Activated B cell treated with CpG ODN at 0.5 μM for 24 hours (primary cell): Measurements from ENCODE around the gene PTPN4. TPM values are rescaled to one million over a fixed set of nuclear protein-coding genes. Genes with fewer than 3 reads are reported as not detected.

Source experiments
- ATAC-seq: fragments of 200-7000 bp; cut with Tn5 transposase; one replicate; pipeline ENCODE4 v1.10.0; 2021; ENCODE audit warnings: low read depth, mild to moderate bottlenecking, moderate library complexity
- CTCF ChIA-PET: fragments of 350-600 bp; sonication (Branson Sonifier 250); formaldehyde crosslinking; loops from one replicate; lab custom pipeline; 2021; ENCODE audit warnings: antibody characterized with exemption; lab: Charles Lee
- POLR2A ChIA-PET: fragments of 350-600 bp; sonication (Branson Sonifier 250); formaldehyde crosslinking; loops from one replicate; lab custom pipeline; 2021; ENCODE audit warnings: antibody characterized with exemption; lab: Charles Lee
- DNase-seq: peaks from one replicate; pipeline ENCODE4 v3.0.0; 2022
- H3K27ac Mint-ChIP-seq: one replicate; pipeline ENCODE4 v1.8.0; 2020; ENCODE audit warnings: mixed read lengths
- H3K27me3 Mint-ChIP-seq: one replicate; pipeline ENCODE4 v1.8.0; 2021; ENCODE audit warnings: mixed read lengths
- H3K36me3 Mint-ChIP-seq: one replicate; pipeline ENCODE4 v1.8.0; 2021; ENCODE audit warnings: low read depth, mixed read lengths
- H3K4me1 Mint-ChIP-seq: one replicate; pipeline ENCODE4 v1.8.0; 2021; ENCODE audit warnings: mixed read lengths
- H3K4me3 Mint-ChIP-seq: one replicate; pipeline ENCODE4 v1.8.0; 2020; ENCODE audit warnings: mild to moderate bottlenecking, mixed read lengths
- H3K9me3 Mint-ChIP-seq: one replicate; pipeline ENCODE4 v1.8.0; 2020; ENCODE audit warnings: mixed read lengths
- intact Hi-C: fragments of 100-400 bp; cut with micrococcal nuclease; formaldehyde crosslinking; loops from one replicate; pipeline ENCODE4 v1.15.1; 2024
- total RNA-seq: library from RNA; stranded (reverse); gene quantifications from 2 replicates; pipeline ENCODE4 v1.2.3, GENCODE V29; 2022
- TF ChIP-seq, protein P1 (sequence below): fragments of 200-600 bp; IDR thresholded peaks from one replicate; pipeline ENCODE4 v1.8.0; 2022; ENCODE audit warnings: antibody characterized with exemption, mild to moderate bottlenecking

The PTPN4 gene
- total RNA-seq, 1 donor from 2014 or later = 41.2 TPM

- peaks cover 36% of the 10 kb centered on the region for H3K4me1 Mint-ChIP-seq
- DNase-seq (no peak), ATAC-seq (no peak)
- CTCF ChIA-PET = interaction anchor here (1.1 to 7.8 kb wide), 4 partner anchors 10 to 417 kb away, joined by 3 to 138 read pairs (median 4); no protein-coding TSS in a partner anchor
- TF ChIP-seq, protein P1, sequence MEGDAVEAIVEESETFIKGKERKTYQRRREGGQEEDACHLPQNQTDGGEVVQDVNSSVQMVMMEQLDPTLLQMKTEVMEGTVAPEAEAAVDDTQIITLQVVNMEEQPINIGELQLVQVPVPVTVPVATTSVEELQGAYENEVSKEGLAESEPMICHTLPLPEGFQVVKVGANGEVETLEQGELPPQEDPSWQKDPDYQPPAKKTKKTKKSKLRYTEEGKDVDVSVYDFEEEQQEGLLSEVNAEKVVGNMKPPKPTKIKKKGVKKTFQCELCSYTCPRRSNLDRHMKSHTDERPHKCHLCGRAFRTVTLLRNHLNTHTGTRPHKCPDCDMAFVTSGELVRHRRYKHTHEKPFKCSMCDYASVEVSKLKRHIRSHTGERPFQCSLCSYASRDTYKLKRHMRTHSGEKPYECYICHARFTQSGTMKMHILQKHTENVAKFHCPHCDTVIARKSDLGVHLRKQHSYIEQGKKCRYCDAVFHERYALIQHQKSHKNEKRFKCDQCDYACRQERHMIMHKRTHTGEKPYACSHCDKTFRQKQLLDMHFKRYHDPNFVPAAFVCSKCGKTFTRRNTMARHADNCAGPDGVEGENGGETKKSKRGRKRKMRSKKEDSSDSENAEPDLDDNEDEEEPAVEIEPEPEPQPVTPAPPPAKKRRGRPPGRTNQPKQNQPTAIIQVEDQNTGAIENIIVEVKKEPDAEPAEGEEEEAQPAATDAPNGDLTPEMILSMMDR = no peak
- H3K36me3 Mint-ChIP-seq = peaks cover 3% of the 10 kb centered on the region
- intact Hi-C loops = loop anchor here (1.0 to 5.0 kb wide), 12 partner anchors 23 to 1942 kb away; partner anchors contain the start of genes EPB41L5, INSIG2, RALB and TMEM177
- POLR2A ChIA-PET = interaction anchor here (0.6 to 2.4 kb wide), 10 partner anchors 10 to 1772 kb away, joined by 3 to 29 read pairs (median 6); partner anchors contain the start of genes EPB41L5, RALB, RNU4ATAC and TMEM177
- H3K4me3 Mint-ChIP-seq = peak overlapping the region; percentile 95
- no peaks in the 10 kb centered on the region for H3K27me3 Mint-ChIP-seq
- no peaks in the 10 kb centered on the region for H3K9me3 Mint-ChIP-seq
- peak overlapping the region; percentile 89 for H3K27ac Mint-ChIP-seq
Observed at GRCh38 chr2:119758881-119759450, 756 bp upstream of the PTPN4 start.

DNA sequence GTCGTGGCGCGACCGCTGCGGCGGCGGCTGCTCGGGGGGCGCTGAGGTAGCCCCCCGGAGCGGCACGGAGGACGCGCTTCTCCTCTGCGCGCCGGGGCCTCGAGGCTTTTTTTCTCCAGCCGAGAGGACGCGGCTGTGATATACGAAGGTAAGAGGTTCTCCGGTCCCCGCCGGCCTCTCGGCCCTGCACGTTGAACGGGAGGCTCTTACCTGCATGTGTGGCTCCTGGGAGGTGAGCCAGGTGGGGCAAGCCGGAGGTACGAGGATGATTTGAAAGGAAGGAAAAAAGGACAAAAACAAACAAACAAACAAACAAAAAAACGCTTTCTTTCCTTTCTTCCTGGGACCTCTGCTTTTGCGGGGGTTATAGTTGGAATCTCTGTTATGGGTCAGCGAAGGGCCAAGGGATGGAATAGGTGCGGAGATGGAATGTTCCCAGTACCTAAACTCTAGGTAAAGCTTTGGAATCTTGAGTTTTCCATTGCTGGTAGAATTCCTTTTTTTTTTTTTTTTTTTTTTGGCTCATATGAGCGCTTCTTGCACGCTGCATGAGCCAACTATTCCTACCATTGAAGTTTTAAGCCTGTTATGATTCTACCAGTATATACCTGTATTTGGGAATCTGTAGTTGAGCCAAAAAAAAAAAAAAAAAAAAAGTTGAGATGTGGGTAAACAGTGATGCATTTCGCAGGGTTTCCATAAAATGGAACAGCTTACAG lies 674 bp downstream of the PTPN4 start:
- no peaks in the 10 kb centered on the region for H3K27me3 Mint-ChIP-seq
- intact Hi-C loops = loop anchor here (1.0 kb wide), 1 partner anchor 8 kb away; no protein-coding TSS in a partner anchor
- ATAC-seq (no peak), DNase-seq (no peak)
- peak overlapping the region; percentile 63 for H3K27ac Mint-ChIP-seq
- H3K9me3 Mint-ChIP-seq = no peaks in the 10 kb centered on the region
- POLR2A ChIA-PET = interaction anchor here (0.6 to 2.4 kb wide), 17 partner anchors 17 to 1770 kb away, joined by 3 to 29 read pairs (median 7); partner anchors contain the start of genes C2orf76, DBI, EPB41L5 and INSIG2
- H3K4me1 Mint-ChIP-seq = peaks cover 43% of the 10 kb centered on the region
- TF ChIP-seq, protein P1 = no peak
- H3K4me3 Mint-ChIP-seq = peak overlapping the region; percentile 85
- CTCF ChIA-PET = interaction anchor here (1.7 to 7.8 kb wide), 4 partner anchors 57 to 416 kb away, joined by 4 to 138 read pairs (median 4); no protein-coding TSS in a partner anchor
- H3K36me3 Mint-ChIP-seq = peaks cover 3% of the 10 kb centered on the region

- peaks cover 3% of the 10 kb centered on the region for H3K36me3 Mint-ChIP-seq
- no peaks in the 10 kb centered on the region for H3K9me3 Mint-ChIP-seq
- ChIA-PET CTCF (interaction anchor here (1.4 to 2.0 kb wide), 3 partner anchors 58 to 414 kb away, joined by 4 to 6 read pairs (median 5); no protein-coding TSS in a partner anchor), POLR2A (interaction anchor here (0.6 to 2.4 kb wide), 10 partner anchors 18 to 1770 kb away, joined by 3 to 19 read pairs (median 6); partner anchors contain the start of genes C2orf76, DBI, EPB41L5 and RNU4ATAC)
- H3K4me3 Mint-ChIP-seq = peak overlapping the region; percentile 85
- intact Hi-C loops = loop anchor here (1.0 kb wide), 1 partner anchor 7 kb away; no protein-coding TSS in a partner anchor
- H3K27ac Mint-ChIP-seq = peak overlapping the region; percentile 25
- no peaks in the 10 kb centered on the region for H3K27me3 Mint-ChIP-seq
- H3K4me1 Mint-ChIP-seq = peaks cover 46% of the 10 kb centered on the region
- TF ChIP-seq, protein P1 = no peak
- DNase-seq = no peak
- ATAC-seq = no peak
Observed at GRCh38 chr2:119760956-119761275, 1.2 kb downstream of the PTPN4 start.

GRCh38 chr2:119764832-119765231 lies 5.1 kb downstream of the PTPN4 start:
- intact Hi-C loops = no loop called here
- Mint-ChIP-seq H3K36me3 (peaks cover under 1% of the 10 kb centered on the region), H3K9me3 (no peaks in the 10 kb centered on the region), H3K27ac (no peak overlapping the region), H3K4me1 (peaks cover 40% of the 10 kb centered on the region), H3K27me3 (no peaks in the 10 kb centered on the region), H3K4me3 (no peak overlapping the region)
- POLR2A ChIA-PET = no interaction called here
- no peak for DNase-seq
- TF ChIP-seq, protein P1 = no peak
- CTCF ChIA-PET = no interaction called here
- no peak for ATAC-seq
